G401.6 (cell line): ENCODE data around the gene ATP8A1.
"Not testable (repeated sequence)": the region's sequence is repeated elsewhere in the genome, so short reads cannot be mapped to it uniquely, and the experiment has no call there.

Experiments
- FAIRE-seq: peaks from 2 replicates; lab custom pipeline; 2012; peaks lifted over from hg19 to GRCh38; lab: Jason Lieb, UNC

Gene ATP8A1

GRCh38 chr4:42467777-42468176 is 189.1 kb downstream of the ATP8A1 start:
- not testable (repeated sequence) for FAIRE-seq

GRCh38 chr4:42466273-42466844 is 190.5 kb downstream of the ATP8A1 start:
- no peak for FAIRE-seq

DNA sequence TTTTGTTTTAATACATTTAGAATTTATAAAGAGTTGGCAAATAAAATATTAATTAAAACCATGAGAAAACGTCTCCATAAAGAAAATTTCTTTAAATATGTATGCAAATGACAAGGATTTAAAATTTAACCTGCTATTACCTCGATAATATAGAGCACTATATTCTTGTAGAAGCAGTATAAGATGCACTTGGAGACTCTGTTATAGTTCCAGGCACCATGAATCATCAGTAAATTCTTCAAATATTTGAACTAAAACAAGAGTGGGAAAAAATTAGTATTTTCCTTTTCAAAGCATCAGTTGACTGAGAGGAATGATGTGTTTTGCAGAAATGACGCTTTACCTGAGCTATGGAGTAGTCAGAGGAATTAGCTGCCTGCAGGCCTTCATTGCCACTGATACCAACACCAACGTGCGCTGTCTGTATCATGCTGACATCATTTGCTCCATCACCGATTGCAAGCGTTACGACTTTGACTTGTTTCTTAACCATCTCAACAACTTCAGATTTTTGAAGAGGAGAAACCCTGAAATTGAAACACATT is 192.3 kb downstream of the ATP8A1 start:
- FAIRE-seq = no peak

DNA sequence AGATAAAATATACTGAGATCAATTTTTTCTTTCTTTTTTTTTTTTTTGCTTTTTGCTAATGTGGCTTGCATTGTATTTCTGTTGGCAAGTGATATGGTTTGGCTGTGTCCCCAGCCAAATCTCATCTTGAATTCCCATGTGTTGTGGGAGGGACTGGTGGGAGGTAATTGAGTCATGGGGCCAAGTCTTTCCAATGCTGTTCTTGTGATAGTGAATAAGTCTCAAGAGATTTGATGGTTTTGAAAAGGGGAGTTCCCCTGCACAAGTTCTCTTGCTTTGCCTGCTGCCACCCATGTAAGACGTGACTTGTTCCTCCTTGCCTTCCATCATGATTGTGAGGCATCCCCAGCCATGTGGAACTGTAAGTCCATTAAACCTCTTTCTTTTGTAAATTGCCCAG is 195.7 kb downstream of the ATP8A1 start:
- not testable (repeated sequence) for FAIRE-seq

DNA sequence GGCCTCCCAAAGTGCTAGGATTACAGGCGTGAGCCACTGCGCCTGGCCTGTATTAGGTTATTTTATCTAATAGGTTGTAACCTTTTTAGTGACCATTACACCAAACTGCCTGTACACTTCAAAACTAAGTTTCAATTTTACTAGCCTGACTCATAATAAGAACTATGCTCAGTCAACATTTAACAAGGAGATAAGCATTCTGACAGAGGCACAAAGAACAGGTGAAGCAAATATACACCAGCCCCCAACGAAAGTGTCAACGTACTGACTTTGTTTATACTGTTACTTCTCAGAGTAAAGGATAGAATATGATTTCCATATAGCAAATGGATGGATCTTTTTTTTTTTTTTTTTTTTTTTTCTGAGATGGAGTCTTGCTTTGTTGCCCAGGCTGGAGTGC is 196.9 kb downstream of the ATP8A1 start:
- no peak for FAIRE-seq

DNA sequence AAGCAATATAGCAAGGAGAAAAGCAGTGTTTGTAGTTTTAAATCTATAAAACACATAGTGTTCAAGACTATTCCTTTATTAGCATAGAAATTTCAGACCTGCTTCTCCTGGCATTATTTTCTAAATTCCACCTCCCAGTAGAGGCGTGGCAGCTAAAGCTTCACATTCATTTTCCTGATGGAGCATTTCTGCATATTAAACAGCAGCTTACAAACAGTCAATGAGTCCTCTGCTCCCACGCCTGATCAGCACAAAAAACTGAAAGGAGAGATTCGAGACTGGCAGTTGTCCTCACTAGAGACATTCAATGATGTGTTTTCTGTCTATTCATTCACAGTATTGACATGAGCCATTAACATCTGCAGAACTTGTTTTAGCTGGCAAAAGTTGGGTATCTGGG is 198.2 kb downstream of the ATP8A1 start:
- FAIRE-seq = no peak

DNA sequence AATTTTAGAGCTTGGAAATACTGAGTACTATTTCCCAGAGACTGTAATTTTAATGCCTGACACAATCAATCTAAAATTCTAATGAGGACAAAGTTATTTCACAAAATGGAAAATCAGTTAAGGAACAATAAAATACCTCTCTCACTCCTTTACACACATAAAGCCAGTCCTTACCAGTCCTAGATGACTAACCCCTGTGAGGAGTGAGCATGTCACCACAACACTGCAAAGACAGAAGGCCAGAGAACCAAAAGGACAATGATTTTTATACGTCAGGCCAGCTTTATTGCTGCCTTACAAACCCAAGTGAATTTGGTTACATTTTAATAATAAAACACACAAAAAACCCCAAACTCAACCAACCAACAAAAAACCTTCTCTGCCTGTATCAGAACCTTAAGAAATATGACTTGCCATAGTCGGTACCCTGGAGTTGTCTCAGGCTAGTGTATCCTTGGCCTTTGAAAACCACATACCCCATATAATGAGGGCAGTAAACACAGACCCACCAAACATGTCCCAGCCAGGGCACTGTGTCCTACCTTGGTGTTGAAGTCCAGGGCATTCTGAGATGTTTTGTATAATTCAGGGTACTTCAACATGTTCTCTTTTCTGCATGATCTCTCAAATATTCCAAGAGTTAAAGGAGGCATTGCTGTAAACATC is 202.0 kb downstream of the ATP8A1 start:
- no peak for FAIRE-seq

DNA sequence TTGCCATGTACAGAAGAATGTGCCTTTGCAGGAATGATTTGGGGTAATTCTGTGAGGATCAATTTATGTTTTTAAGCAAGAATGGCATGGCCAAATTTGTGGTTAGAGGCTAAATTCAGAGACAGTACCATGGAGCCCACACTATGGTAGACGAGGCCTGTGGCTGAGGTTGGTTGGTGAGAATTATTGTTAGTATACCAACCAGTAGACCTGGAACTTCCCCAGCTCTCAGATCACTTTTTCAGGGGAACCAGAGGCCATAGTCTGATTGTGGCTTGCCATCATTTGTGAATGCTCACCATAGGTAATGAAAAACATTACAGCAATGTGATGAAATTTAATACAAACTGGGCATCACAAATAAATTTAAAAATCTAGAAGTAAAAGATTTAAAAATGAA is 203.3 kb downstream of the ATP8A1 start:
- FAIRE-seq = no peak

- FAIRE-seq = peak; percentile 76
These were observed 204.1 kb downstream of the ATP8A1 start for GRCh38 chr4:42452823-42453222.

GRCh38 chr4:42446823-42447222 is 210.1 kb downstream of the ATP8A1 start:
- no peak for FAIRE-seq

GRCh38 chr4:42445038-42445437 is 211.9 kb downstream of the ATP8A1 start:
- FAIRE-seq = no peak

DNA sequence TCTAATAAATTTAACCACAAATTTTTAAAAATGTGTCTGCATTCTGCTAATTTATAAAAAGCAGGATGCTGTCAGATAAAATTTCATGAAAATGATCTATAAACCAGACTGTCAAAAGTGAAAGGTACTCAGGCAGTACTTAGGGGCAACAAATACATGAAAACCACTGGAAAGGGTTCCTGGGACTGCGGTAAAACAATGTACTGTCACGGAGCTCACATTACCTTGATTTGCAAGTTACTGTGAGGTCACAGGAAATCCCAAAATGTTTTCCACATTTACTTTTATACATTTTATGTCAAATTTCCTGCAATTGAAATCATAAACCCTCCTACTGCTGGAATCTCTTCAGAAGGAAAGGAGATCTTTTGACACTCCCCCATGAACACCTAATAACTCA is 214.3 kb downstream of the ATP8A1 start:
- no peak for FAIRE-seq

- no peak for FAIRE-seq
These were observed 216.8 kb downstream of the ATP8A1 start for GRCh38 chr4:42440083-42440482.

DNA sequence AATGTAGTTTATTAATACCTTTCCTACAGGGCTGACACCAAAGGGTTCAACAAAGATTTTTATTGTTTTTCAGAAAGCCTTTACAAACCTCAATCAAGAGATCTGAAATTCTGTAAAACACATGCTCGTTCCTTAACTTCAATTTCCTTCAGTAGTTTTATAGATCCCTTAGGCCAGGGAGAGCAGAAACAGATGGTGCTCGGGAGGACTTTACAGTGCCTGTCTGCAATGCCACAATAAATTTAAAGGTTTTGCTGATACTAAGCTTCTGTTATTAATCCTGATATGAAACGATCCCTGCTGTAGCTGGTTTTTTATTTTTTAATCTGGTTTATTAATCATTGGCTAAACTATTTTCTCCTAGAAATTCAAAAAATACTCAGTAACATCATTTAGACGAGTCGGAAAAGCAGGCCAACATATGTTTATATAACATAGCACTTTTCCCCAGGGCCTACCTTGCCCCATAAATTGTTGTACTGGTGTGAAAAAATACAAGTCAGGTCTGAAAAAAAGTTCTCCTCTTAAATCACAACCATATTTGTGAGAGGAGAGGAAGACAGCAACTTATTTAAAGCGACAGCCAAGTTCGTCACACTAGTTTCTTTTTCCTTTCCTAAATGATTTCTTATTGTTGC is 219.9 kb downstream of the ATP8A1 start:
- no peak for FAIRE-seq

GRCh38 chr4:42428036-42428435 is 228.9 kb downstream of the ATP8A1 start:
- no peak for FAIRE-seq

DNA sequence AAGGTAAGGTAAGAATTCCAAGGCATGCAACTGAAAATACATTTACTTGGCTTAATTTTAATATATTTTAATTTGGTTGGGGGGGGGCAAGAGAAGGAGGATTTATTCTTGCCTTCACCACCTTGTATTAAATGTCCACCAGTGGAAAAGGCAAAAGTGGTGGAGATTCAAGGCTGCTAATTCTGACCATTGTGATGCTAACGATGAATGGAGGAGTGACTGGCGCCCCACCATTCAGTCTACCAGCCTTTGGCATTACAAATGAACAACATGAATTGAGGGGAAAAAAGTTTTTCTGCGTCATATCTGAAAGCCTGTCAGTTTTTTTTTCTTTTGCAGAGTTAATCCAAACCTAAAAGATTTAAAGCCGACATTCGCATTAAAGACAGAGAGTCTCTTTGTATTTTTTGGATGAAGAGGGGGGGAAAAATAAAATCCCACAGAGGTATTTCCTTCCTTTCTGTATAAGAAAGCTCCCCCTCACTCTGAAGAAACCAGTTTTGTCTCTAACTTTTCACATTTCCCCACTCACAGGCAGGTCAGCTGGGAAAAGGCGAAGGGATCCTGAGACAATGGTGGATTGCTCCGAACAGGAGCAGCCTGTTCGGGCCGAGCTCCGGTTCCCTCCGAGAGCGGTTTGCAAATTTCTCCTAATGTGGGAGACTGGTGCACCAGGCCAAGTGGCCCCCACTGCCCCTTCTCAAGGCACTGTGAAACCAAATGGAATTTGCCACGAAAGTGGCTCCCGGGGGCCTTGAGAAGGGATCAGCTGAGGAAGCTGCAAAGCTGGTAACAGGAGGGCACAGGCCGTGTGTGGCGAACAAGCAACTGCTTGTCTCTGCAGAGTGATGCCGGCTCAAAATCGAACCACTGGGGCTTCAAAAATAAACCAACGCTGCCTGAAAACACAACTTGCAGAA is 231.5 kb downstream of the ATP8A1 start:
- FAIRE-seq = no peak

DNA sequence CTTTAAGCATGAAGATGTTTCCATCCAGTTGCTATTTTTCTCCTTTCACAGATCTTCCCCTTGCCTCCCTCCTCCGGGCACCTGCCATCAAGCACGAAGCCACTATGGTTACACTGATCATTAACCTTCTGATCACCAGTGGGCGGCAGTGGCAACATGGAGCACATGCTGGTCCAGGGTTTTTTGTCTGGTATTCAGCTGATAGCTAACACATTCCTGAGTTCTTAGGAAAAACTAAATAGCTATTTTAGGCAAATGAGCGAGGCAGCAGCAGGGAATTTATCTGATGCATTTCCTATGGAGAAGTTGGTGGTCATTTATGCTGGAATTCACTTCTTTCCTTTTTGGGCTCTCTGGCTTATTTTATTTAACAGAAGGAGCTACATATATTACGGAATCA is 236.8 kb downstream of the ATP8A1 start:
- FAIRE-seq = no peak

- FAIRE-seq = no peak
These were observed 239.4 kb downstream of the ATP8A1 start for GRCh38 chr4:42417550-42417949.

GRCh38 chr4:42416017-42416416 is 240.9 kb downstream of the ATP8A1 start:
- FAIRE-seq = no peak

GRCh38 chr4:42415281-42415680 is 241.6 kb downstream of the ATP8A1 start:
- no peak for FAIRE-seq

DNA sequence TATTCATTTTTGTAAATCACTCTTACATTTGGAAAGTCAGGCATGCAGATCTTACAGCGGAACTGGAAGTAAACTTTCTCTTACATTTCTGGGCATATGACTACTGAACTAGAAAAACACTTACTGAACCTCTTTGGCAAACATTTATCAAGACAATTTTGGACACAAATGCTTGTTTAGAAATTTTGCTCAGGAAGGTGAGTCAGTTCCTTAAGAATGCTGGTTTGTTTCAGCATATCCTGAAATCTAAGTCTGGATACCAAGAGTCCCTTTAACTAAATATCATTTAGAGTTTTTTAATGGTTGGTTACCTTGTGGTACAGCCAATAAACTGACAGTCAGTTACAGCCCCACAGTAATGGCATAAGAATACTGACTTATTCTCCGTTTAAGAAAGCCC is 244.7 kb downstream of the ATP8A1 start:
- FAIRE-seq = peak; percentile 96

- FAIRE-seq = no peak
These were observed 245.1 kb downstream of the ATP8A1 start for GRCh38 chr4:42411803-42412202.

DNA sequence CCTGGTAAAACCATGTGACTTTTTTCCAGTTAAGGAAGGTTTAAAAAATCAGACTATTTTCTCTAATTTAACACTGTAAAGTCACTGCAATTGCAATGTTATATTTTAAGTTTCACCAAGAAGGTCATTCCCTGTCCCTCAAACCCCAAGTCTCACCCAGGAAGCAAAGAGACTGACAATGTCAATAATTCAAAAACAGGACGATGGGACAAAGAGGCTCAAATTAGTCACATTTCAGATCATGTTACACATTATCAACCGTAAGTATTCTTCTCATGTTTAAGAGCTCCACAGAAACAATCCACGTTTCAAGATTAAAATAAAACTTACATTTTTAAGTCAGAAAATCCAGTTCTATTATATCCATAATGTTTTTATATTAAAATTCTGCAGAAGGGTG is 246.5 kb downstream of the ATP8A1 start:
- no peak for FAIRE-seq
